Loucy (cell line): ENCODE results near the gene ARMH2.

Source experiments
- H2AFZ ChIP-seq: fragments of 200-600 bp; sonication (generic); 2 replicates; pipeline ENCODE4 v1.6.0; 2016; ENCODE audit warnings: antibody characterized with exemption, mild to moderate bottlenecking, low read length, moderate library complexity
- H3F3A ChIP-seq: fragments of 200-600 bp; 2 replicates; pipeline ENCODE4 v1.6.0; 2016; ENCODE audit warnings: antibody characterized with exemption, low read depth, mild to moderate bottlenecking
- H3K27me3 ChIP-seq: fragments of 200-600 bp; sonication (generic); 2 replicates; pipeline ENCODE4 v1.6.1; 2014; ENCODE audit warnings: low read length, mild to moderate bottlenecking; ENCODE audit not compliant: insufficient read depth, poor library complexity, severe bottlenecking
- H3K36me3 ChIP-seq: fragments of 200-600 bp; sonication (generic); 2 replicates; pipeline ENCODE4 v1.6.1; 2016; ENCODE audit warnings: low read length; ENCODE audit not compliant: insufficient read depth
- H3K4me1 ChIP-seq: fragments of 200-600 bp; sonication (generic); 2 replicates; pipeline ENCODE4 v1.5.1; 2014; ENCODE audit warnings: low read length, mild to moderate bottlenecking; ENCODE audit not compliant: insufficient read depth, poor library complexity, severe bottlenecking
- H3K4me2 ChIP-seq: fragments of 200-600 bp; sonication (generic); 2 replicates; pipeline ENCODE4 v1.6.0; 2014; ENCODE audit warnings: antibody characterized with exemption, low read length, low read depth, mild to moderate bottlenecking; ENCODE audit not compliant: poor library complexity, severe bottlenecking
- H3K4me3 ChIP-seq: fragments of 200-600 bp; sonication (generic); 2 replicates; pipeline ENCODE4 v1.5.1; 2014; ENCODE audit warnings: low read length, mild to moderate bottlenecking, mixed read lengths; ENCODE audit not compliant: poor library complexity, severe bottlenecking
- H3K79me2 ChIP-seq: fragments of 200-600 bp; sonication (generic); 2 replicates; pipeline ENCODE4 v1.6.1; 2014; ENCODE audit warnings: low read length; ENCODE audit not compliant: insufficient read depth
- H3K9ac ChIP-seq: fragments of 200-600 bp; sonication (generic); 2 replicates; pipeline ENCODE4 v1.6.0; 2014; ENCODE audit warnings: mild to moderate bottlenecking, low read depth, low read length, moderate library complexity; ENCODE audit not compliant: poor library complexity, severe bottlenecking
- H3K9me2 ChIP-seq: fragments of 200-600 bp; sonication (generic); replicated peaks from 2 replicates; pipeline ENCODE4 v1.6.1; 2016; ENCODE audit warnings: low read depth, low read length, mixed read lengths
- H3K9me3 ChIP-seq: fragments of 200-600 bp; sonication (generic); 2 replicates; pipeline ENCODE4 v1.6.1; 2014; ENCODE audit warnings: mild to moderate bottlenecking, antibody characterized with exemption, low read length, low read depth; ENCODE audit not compliant: insufficient read depth
- H4K20me1 ChIP-seq: fragments of 200-600 bp; sonication (generic); 2 replicates; pipeline ENCODE4 v1.6.0; 2014; ENCODE audit warnings: antibody characterized with exemption, low read length, mild to moderate bottlenecking; ENCODE audit not compliant: insufficient read depth, poor library complexity, severe bottlenecking
- CTCF ChIP-seq: fragments of 200-600 bp; sonication (generic); conservative IDR thresholded peaks from 2 replicates; pipeline ENCODE4 v1.5.1; 2014; ENCODE audit warnings: mild to moderate bottlenecking, antibody characterized with exemption, low read length
- EZH2phosphoT487 ChIP-seq: fragments of 200-600 bp; IDR thresholded peaks from 2 replicates; pipeline ENCODE4 v1.6.1; 2018; ENCODE audit warnings: antibody characterized with exemption, mild to moderate bottlenecking, moderate library complexity, borderline replicate concordance

ARMH2 gene

GRCh38 chr6:24780206-24780605, 18.5 kb downstream of the ARMH2 start:
- peak overlapping the region; percentile 98 for H3K4me2 ChIP-seq
- no peaks in the 10 kb centered on the region for H3K9me2 ChIP-seq
- peaks cover 55% of the 10 kb centered on the region for H3K36me3 ChIP-seq
- no peaks in the 10 kb centered on the region for H3K9me3 ChIP-seq
- peak overlapping the region; percentile 92 for H3K4me3 ChIP-seq
- H4K20me1 ChIP-seq = peaks cover 74% of the 10 kb centered on the region
- H3K27me3 ChIP-seq = no peaks in the 10 kb centered on the region
- peaks cover 51% of the 10 kb centered on the region for H3K4me1 ChIP-seq
- TF ChIP-seq CTCF (no peak), EZH2phosphoT487 (no peak)
- H3K9ac ChIP-seq = peak overlapping the region; percentile 95
- H3K79me2 ChIP-seq = peaks cover 80% of the 10 kb centered on the region
- no peaks in the 10 kb centered on the region for H3F3A ChIP-seq
- H2AFZ ChIP-seq = no peak overlapping the region

GRCh38 chr6:24779416-24780016, 19.2 kb downstream of the ARMH2 start:
- Histone ChIP-seq H3K9ac (peak overlapping the region; percentile 95), H3K9me3 (no peaks in the 10 kb centered on the region), H3K4me1 (peaks cover 52% of the 10 kb centered on the region), H2AFZ (no peak overlapping the region), H3F3A (no peaks in the 10 kb centered on the region), H3K36me3 (peaks cover 48% of the 10 kb centered on the region), H4K20me1 (peaks cover 77% of the 10 kb centered on the region), H3K4me3 (peak overlapping the region; percentile 92), H3K27me3 (no peaks in the 10 kb centered on the region), H3K79me2 (peaks cover 81% of the 10 kb centered on the region), H3K4me2 (peak overlapping the region; percentile 98), H3K9me2 (no peaks in the 10 kb centered on the region)
- TF ChIP-seq EZH2phosphoT487 (no peak), CTCF (peak; percentile 22; the same call in 1 of the 2 replicates)

- Histone ChIP-seq H3F3A (no peaks in the 10 kb centered on the region), H3K4me3 (peak overlapping the region; percentile 92), H3K9me2 (no peaks in the 10 kb centered on the region), H3K79me2 (peaks cover 81% of the 10 kb centered on the region), H3K36me3 (peaks cover 42% of the 10 kb centered on the region), H2AFZ (no peak overlapping the region), H3K27me3 (no peaks in the 10 kb centered on the region), H3K9me3 (no peaks in the 10 kb centered on the region), H3K9ac (peak overlapping the region; percentile 95), H3K4me1 (peaks cover 52% of the 10 kb centered on the region), H4K20me1 (peaks cover 77% of the 10 kb centered on the region), H3K4me2 (peak overlapping the region; percentile 98)
- TF ChIP-seq EZH2phosphoT487 (no peak), CTCF (no peak)
Observed at GRCh38 chr6:24778878-24779277, 19.8 kb downstream of the ARMH2 start.
